ENCODE measurements around the gene NFIA. TPM values are rescaled to one million over a fixed set of nuclear protein-coding genes. Genes with fewer than 3 reads are reported as not detected.

Gene NFIA
- total RNA-seq, 1 experiment from 2014 or later: 38.6 TPM

DNA sequence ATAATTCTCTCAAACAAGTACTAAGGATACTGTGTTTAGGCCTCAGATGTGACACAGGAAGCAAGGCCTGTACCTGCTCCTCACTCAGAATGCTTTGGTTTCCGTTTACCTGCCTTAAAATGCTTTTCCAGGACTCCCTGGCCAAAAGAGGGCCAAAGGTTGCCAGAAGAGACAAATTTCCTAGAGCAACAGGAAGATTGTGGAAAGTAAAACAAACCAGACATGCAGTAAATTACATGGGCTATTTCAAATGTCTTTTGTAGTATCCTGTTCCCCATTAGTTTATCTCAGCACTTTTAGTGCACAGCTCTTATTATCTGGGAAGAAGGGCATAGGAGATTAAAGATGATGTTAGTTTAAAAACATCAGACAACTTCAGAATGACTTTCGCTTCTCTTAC lies 280.0 kb downstream of the NFIA start:
- Mint-ChIP-seq H3K36me3 (ENCODE audit: insufficient read depth, unreplicated experiment) (no peaks in the 10 kb centered on the region), H3K27me3 (ENCODE audit: unreplicated experiment) (no peaks in the 10 kb centered on the region), H3K4me1 (ENCODE audit: low read depth, unreplicated experiment) (no peaks in the 10 kb centered on the region), H3K27ac (ENCODE audit: unreplicated experiment) (no peak overlapping the region), H3K9me3 (ENCODE audit: low read depth, unreplicated experiment) (no peaks in the 10 kb centered on the region), H3K4me3 (ENCODE audit: low read depth, unreplicated experiment) (no peak overlapping the region)
- CTCF ChIA-PET: no interaction called here
- TF ChIP-seq, protein P1, sequence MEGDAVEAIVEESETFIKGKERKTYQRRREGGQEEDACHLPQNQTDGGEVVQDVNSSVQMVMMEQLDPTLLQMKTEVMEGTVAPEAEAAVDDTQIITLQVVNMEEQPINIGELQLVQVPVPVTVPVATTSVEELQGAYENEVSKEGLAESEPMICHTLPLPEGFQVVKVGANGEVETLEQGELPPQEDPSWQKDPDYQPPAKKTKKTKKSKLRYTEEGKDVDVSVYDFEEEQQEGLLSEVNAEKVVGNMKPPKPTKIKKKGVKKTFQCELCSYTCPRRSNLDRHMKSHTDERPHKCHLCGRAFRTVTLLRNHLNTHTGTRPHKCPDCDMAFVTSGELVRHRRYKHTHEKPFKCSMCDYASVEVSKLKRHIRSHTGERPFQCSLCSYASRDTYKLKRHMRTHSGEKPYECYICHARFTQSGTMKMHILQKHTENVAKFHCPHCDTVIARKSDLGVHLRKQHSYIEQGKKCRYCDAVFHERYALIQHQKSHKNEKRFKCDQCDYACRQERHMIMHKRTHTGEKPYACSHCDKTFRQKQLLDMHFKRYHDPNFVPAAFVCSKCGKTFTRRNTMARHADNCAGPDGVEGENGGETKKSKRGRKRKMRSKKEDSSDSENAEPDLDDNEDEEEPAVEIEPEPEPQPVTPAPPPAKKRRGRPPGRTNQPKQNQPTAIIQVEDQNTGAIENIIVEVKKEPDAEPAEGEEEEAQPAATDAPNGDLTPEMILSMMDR (IDR thresholded peaks at IDR 0.05; ENCODE audit: unreplicated experiment): no peak
- intact Hi-C loops (cut with micrococcal nuclease; ENCODE audit: unreplicated experiment): no loop called here
- DNase-seq: no peak
- BruUV-seq (replicated peaks): no TSS peak

DNA sequence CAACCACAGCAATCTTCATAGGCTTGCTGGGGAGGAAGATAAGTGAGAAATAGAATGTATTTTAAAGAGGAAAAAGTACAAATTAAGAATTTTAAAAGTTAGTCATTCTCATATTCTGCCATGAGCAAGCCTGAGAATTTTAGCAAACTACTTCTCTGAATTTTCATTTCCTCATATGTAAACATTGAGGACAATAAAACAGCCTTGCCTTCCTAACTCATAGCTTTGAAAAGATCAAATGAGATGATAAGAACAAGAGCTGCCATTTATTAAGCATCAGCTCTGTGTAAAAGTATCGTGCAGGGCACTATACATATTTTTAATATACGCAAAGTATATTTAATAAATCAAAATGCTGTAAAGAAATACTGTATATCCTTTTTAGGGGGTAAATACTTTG lies 286.0 kb downstream of the NFIA start:
- TF ChIP-seq, protein P1 (IDR thresholded peaks at IDR 0.05; ENCODE audit: unreplicated experiment): no peak
- Mint-ChIP-seq H3K27me3 (ENCODE audit: unreplicated experiment) (no peaks in the 10 kb centered on the region), H3K27ac (ENCODE audit: unreplicated experiment) (no peak overlapping the region), H3K36me3 (ENCODE audit: insufficient read depth, unreplicated experiment) (no peaks in the 10 kb centered on the region), H3K9me3 (ENCODE audit: low read depth, unreplicated experiment) (no peaks in the 10 kb centered on the region), H3K4me3 (ENCODE audit: low read depth, unreplicated experiment) (no peak overlapping the region), H3K4me1 (ENCODE audit: low read depth, unreplicated experiment) (peaks cover 9% of the 10 kb centered on the region)
- intact Hi-C loops (cut with micrococcal nuclease; ENCODE audit: unreplicated experiment): no loop called here
- CTCF ChIA-PET: no interaction called here
- no TSS peak for BruUV-seq (replicated peaks)
- no peak for DNase-seq

DNA sequence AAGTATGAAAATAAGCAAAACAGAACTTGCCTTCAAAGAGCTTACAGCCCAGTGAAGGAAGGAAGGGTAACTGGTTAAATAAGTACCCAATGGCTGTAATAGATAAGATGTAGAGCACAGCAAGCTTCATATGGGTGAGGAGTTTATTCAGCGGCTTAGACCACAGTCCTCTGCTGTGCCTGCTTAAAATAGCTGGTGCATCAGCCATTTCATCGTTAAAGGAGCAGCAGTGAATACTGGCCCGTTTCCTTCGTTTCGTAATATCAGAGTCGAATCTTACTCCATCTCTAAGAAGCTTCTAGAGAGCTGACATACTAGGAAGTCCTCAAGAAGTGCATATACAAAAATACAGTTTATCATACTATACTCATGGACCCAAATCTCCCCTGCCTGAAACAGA lies 286.5 kb downstream of the NFIA start:
- CTCF ChIA-PET: no interaction called here
- intact Hi-C loops (cut with micrococcal nuclease; ENCODE audit: unreplicated experiment): no loop called here
- Mint-ChIP-seq H3K27ac (ENCODE audit: unreplicated experiment) (no peak overlapping the region), H3K27me3 (ENCODE audit: unreplicated experiment) (no peaks in the 10 kb centered on the region), H3K36me3 (ENCODE audit: insufficient read depth, unreplicated experiment) (no peaks in the 10 kb centered on the region), H3K9me3 (ENCODE audit: low read depth, unreplicated experiment) (no peaks in the 10 kb centered on the region), H3K4me3 (ENCODE audit: low read depth, unreplicated experiment) (no peak overlapping the region), H3K4me1 (ENCODE audit: low read depth, unreplicated experiment) (peaks cover 9% of the 10 kb centered on the region)
- BruUV-seq (replicated peaks): no TSS peak
- TF ChIP-seq, protein P1 (IDR thresholded peaks at IDR 0.05; ENCODE audit: unreplicated experiment): no peak
- no peak for DNase-seq

DNA sequence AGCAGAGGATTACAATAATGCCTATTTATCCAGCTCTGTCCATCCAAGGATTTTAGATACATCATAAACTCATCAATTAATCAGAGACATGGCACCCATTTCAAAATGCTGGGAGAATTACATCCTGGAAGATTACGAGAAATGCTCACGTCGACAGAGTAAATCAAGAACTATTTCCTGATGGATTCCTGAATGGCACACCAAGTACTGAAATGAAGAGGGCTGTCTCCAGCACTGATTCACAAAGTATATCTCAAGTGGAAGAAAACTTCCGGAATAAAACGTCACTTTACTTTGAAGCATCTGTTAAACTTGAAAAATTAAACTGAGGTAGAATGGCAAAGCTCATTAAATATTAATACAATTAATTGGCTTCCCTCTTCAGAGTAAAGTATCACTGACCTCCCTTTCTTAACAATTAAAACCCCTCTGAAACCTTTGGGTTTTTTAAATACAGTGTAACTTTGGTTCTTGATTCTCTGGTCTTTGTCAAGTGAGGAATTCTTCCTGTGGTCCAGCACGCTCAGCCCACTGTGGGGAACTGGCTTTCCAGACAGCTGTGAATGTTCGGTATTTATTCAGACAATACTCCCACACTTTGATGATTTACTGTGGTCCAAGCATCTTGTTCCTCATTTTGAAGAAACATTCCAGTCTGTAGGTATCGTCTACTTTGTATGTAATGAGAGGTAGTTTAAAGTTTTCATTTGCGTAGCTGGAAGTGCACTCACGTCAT lies 288.0 kb downstream of the NFIA start:
- no peak for DNase-seq
- TF ChIP-seq, protein P1 (IDR thresholded peaks at IDR 0.05; ENCODE audit: unreplicated experiment): no peak
- intact Hi-C loops (cut with micrococcal nuclease; ENCODE audit: unreplicated experiment): no loop called here
- CTCF ChIA-PET: no interaction called here
- Mint-ChIP-seq H3K36me3 (ENCODE audit: insufficient read depth, unreplicated experiment) (no peaks in the 10 kb centered on the region), H3K4me1 (ENCODE audit: low read depth, unreplicated experiment) (peaks cover 9% of the 10 kb centered on the region), H3K27me3 (ENCODE audit: unreplicated experiment) (no peaks in the 10 kb centered on the region), H3K4me3 (ENCODE audit: low read depth, unreplicated experiment) (no peak overlapping the region), H3K27ac (ENCODE audit: unreplicated experiment) (no peak overlapping the region), H3K9me3 (ENCODE audit: low read depth, unreplicated experiment) (no peaks in the 10 kb centered on the region)
- BruUV-seq (replicated peaks): no TSS peak

Data from Calu3 (cell line).